ENCODE data around the gene PTPRK. TPM values are rescaled to one million over a fixed set of nuclear protein-coding genes. Genes with fewer than 3 reads are reported as not detected.

The PTPRK gene
- polyA plus RNA-seq, 2 donors, result 4.3 to 5.1 TPM

DNA sequence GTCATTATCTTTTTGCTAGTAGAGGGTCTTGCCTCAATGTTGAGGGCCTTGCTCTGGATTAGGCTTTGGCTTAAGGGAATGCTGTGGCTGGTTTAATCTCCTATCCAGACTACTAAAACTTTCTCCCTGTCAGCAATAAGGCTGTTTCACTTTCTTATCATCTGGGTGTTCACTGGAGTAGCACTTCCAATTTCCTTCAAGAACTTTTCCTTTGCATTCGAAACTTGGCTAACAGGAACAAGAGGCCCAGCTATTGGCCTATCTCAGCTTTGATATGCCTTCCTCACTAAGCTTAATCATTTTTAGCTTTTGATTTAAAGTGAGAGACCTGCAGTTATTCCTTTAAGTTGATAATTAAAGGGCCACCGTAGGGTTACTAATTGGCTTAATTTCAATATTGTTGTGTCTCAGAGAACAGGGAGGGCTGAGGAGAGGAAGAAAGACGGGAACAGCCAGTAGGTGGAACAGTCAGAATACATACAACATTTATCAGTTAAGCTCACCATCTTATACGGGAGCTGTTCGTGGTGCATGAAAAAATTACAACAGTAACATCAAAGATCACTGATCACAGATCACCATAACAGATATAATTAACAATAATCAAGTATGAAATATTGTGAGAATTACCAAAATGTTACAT lies 186.7 kb downstream of the PTPRK start:
- 67 to 79% methylated on average over 5 of the region's 5 CpGs for WGBS, 2 donors
- Histone ChIP-seq H3K27ac (ENCODE audit: low read depth in 2 of 2, low read length in 1 of 2) (no peak overlapping the region), H3K9me3 (ENCODE audit: control insufficient read depth in 2 of 2, insufficient read depth in 1 of 2, low read depth in 1 of 2, low read length in 1 of 2) (no peaks in the 10 kb centered on the region), H3K27me3 (ENCODE audit: control insufficient read depth in 1 of 2, insufficient read depth in 2 of 2, low read length in 2 of 2) (no peaks in the 10 kb centered on the region), H3K4me3 (ENCODE audit: low read depth in 1 of 2, low read length in 2 of 2) (no peak overlapping the region), H3K4me1 (ENCODE audit: control insufficient read depth in 2 of 2, insufficient read depth in 2 of 2, low read length in 1 of 2) (no peaks in the 10 kb centered on the region), H3K36me3 (ENCODE audit: control insufficient read depth in 2 of 2, insufficient read depth in 2 of 2, low read length in 1 of 2) (no peaks in the 10 kb centered on the region)

DNA sequence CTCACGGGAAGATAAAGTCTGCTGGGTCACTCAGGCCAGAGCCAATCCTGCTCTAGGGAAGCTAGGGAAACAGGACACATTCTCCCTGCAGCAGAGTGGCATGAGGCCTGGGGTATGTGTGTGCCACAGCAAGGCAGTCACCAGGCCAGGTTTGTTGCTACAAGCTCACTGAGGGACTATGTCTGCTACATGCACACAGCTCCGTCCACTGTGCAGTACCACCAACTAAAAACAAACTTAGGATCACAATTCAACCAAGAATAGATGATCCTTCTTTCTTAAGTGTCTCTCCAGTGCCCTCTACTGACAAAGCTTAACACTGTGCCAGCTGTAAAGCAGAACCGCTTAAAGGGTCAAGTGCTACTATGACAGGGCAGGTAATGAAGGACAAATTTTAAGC lies 192.5 kb downstream of the PTPRK start:
- no peaks in the 10 kb centered on the region for H3K36me3 ChIP-seq (ENCODE audit: control insufficient read depth in 2 of 2, insufficient read depth in 2 of 2, low read length in 1 of 2)
- no peaks in the 10 kb centered on the region for H3K27me3 ChIP-seq (ENCODE audit: control insufficient read depth in 1 of 2, insufficient read depth in 2 of 2, low read length in 2 of 2)
- 92 to 96% methylated on average over 3 of the region's 3 CpGs for WGBS, 2 donors
- no peak overlapping the region for H3K27ac ChIP-seq (ENCODE audit: low read depth in 2 of 2, low read length in 1 of 2)
- H3K4me3 ChIP-seq (ENCODE audit: low read depth in 1 of 2, low read length in 2 of 2), result no peak overlapping the region
- no peaks in the 10 kb centered on the region for H3K4me1 ChIP-seq (ENCODE audit: control insufficient read depth in 2 of 2, insufficient read depth in 2 of 2, low read length in 1 of 2)
- no peaks in the 10 kb centered on the region for H3K9me3 ChIP-seq (ENCODE audit: control insufficient read depth in 2 of 2, insufficient read depth in 1 of 2, low read depth in 1 of 2, low read length in 1 of 2)

DNA sequence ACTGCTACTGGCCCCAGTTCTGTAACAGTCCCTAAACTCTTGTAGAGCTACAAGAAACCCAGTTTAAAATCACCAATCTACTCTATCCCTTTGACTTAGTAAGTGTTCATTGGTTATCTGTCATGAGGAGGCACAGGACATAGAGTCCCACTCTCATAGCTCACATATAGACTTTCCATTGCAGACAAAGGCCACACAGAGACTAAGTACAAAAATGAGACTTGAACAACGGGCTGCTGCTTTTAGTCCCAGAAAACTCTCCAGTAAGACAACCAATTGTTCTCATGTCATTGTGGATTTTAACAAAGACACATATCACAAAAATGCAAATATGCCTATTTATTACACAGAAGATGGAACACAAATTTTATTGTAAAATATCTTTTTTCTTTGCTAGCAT lies 197.4 kb downstream of the PTPRK start:
- no peaks in the 10 kb centered on the region for H3K4me1 ChIP-seq (ENCODE audit: control insufficient read depth in 2 of 2, insufficient read depth in 2 of 2, low read length in 1 of 2)
- no peak overlapping the region for H3K4me3 ChIP-seq (ENCODE audit: low read depth in 1 of 2, low read length in 2 of 2)
- no peak overlapping the region for H3K27ac ChIP-seq (ENCODE audit: low read depth in 2 of 2, low read length in 1 of 2)
- 92% methylated on average over 1 of the region's 1 CpG for WGBS, 2 donors
- no peaks in the 10 kb centered on the region for H3K9me3 ChIP-seq (ENCODE audit: control insufficient read depth in 2 of 2, insufficient read depth in 1 of 2, low read depth in 1 of 2, low read length in 1 of 2)
- no peaks in the 10 kb centered on the region for H3K36me3 ChIP-seq (ENCODE audit: control insufficient read depth in 2 of 2, insufficient read depth in 2 of 2, low read length in 1 of 2)
- no peaks in the 10 kb centered on the region for H3K27me3 ChIP-seq (ENCODE audit: control insufficient read depth in 1 of 2, insufficient read depth in 2 of 2, low read length in 2 of 2)

DNA sequence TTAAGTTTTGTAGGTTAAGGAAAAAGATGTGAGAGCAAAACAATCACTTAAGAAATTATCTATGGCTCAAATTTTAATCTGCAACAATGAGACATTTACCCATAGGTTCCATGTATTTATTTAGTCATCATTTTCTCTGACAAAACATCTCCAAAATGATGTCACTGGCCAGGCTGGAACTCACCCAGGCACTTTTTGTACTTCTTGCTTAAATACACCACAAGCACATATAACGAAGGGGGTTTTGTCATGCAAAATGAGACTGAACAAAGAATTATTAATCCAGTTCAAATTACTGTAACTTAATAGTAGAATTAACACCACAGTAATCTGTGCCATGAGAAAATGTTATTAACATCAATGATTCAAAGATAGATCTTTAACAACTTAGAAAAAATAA lies 200.5 kb downstream of the PTPRK start:
- Histone ChIP-seq H3K27ac (ENCODE audit: low read depth in 2 of 2, low read length in 1 of 2) (no peak overlapping the region), H3K4me1 (ENCODE audit: control insufficient read depth in 2 of 2, insufficient read depth in 2 of 2, low read length in 1 of 2) (no peaks in the 10 kb centered on the region), H3K4me3 (ENCODE audit: low read depth in 1 of 2, low read length in 2 of 2) (no peak overlapping the region), H3K36me3 (ENCODE audit: control insufficient read depth in 2 of 2, insufficient read depth in 2 of 2, low read length in 1 of 2) (no peaks in the 10 kb centered on the region), H3K9me3 (ENCODE audit: control insufficient read depth in 2 of 2, insufficient read depth in 1 of 2, low read depth in 1 of 2, low read length in 1 of 2) (no peaks in the 10 kb centered on the region), H3K27me3 (ENCODE audit: control insufficient read depth in 1 of 2, insufficient read depth in 2 of 2, low read length in 2 of 2) (no peaks in the 10 kb centered on the region)
- WGBS, 2 donors, result 85 to 88% methylated on average over 1 of the region's 1 CpG

DNA sequence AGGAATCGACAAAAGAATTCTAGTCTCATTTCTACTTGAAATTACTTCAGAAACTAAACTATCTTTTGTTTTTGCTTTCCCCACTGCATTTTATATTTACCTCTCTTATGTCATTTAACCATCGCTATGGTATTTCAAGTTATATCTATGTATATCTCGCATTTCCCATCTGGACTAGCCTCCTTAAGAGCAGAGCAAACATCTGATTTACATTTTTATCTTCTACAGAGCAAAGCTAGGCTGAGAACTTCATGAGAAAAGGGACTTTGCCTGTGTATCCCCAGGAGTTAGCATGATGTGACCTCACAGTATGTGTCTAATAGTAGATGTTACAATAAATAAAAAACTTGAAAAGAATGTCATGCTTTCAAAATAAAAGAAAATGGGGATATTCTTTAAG lies 201.2 kb downstream of the PTPRK start:
- Histone ChIP-seq H3K36me3 (ENCODE audit: control insufficient read depth in 2 of 2, insufficient read depth in 2 of 2, low read length in 1 of 2) (no peaks in the 10 kb centered on the region), H3K4me1 (ENCODE audit: control insufficient read depth in 2 of 2, insufficient read depth in 2 of 2, low read length in 1 of 2) (no peaks in the 10 kb centered on the region), H3K27me3 (ENCODE audit: control insufficient read depth in 1 of 2, insufficient read depth in 2 of 2, low read length in 2 of 2) (no peaks in the 10 kb centered on the region), H3K27ac (ENCODE audit: low read depth in 2 of 2, low read length in 1 of 2) (no peak overlapping the region), H3K9me3 (ENCODE audit: control insufficient read depth in 2 of 2, insufficient read depth in 1 of 2, low read depth in 1 of 2, low read length in 1 of 2) (no peaks in the 10 kb centered on the region), H3K4me3 (ENCODE audit: low read depth in 1 of 2, low read length in 2 of 2) (no peak overlapping the region)
- 92 to 94% methylated on average over 3 of the region's 3 CpGs for WGBS, 2 donors

DNA sequence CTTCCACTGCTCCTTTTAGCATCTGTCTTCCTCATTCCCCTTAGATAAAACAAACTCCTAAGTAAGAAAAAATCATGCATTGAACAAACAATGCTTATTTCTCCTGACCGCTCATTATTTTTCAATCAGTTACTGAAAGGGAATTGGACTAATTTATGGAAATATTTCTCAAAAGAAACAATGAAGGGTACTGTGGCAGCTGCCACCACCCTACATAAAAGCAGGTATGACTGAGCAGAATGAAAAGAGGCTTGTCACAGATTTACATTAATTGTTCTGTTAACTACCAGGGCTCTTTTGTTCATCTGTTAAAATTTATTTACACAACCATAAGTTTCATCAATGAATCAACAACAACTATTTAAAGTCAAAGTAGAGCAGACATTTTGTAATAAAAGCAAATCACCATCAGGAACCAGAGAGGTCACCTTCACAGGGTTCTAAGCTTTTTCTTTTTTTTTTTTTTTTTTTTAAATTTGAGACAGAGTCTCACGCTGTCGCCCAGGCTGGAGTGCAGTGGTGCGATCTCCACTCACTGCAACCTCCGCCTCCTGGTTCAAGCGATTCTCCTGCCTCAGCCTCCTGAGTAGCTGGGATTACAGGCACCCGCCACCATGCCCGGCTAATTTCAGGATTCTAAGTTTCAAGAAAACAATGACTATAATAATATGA lies 204.0 kb downstream of the PTPRK start:
- no peak overlapping the region for H3K4me3 ChIP-seq (ENCODE audit: low read depth in 1 of 2, low read length in 2 of 2)
- WGBS, 2 donors, result 97 to 98% methylated on average over 8 of the region's 8 CpGs
- no peaks in the 10 kb centered on the region for H3K27me3 ChIP-seq (ENCODE audit: control insufficient read depth in 1 of 2, insufficient read depth in 2 of 2, low read length in 2 of 2)
- H3K36me3 ChIP-seq (ENCODE audit: control insufficient read depth in 2 of 2, insufficient read depth in 2 of 2, low read length in 1 of 2), result no peaks in the 10 kb centered on the region
- no peaks in the 10 kb centered on the region for H3K9me3 ChIP-seq (ENCODE audit: control insufficient read depth in 2 of 2, insufficient read depth in 1 of 2, low read depth in 1 of 2, low read length in 1 of 2)
- H3K4me1 ChIP-seq (ENCODE audit: control insufficient read depth in 2 of 2, insufficient read depth in 2 of 2, low read length in 1 of 2), result no peaks in the 10 kb centered on the region
- no peak overlapping the region for H3K27ac ChIP-seq (ENCODE audit: low read depth in 2 of 2, low read length in 1 of 2)

DNA sequence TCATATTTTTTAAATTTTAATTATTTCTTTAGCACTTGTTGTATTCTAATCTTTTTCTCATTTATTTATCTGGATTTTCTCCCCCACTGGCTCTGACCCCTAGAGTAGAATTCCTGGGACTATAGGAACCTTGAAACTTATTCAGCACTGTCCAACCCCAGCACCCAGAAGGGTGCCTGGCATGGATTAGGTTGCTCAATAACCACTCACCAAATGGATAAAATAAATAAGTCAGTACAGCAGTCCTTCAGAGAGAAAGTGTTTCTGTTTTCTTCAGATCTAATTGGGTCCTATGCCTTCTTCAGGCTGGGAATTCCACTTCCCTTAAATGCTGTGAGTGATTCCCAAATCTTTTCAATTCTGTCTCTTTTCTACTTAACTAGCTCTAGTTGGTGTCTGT lies 206.2 kb downstream of the PTPRK start:
- Histone ChIP-seq H3K27me3 (ENCODE audit: control insufficient read depth in 1 of 2, insufficient read depth in 2 of 2, low read length in 2 of 2) (no peaks in the 10 kb centered on the region), H3K36me3 (ENCODE audit: control insufficient read depth in 2 of 2, insufficient read depth in 2 of 2, low read length in 1 of 2) (no peaks in the 10 kb centered on the region), H3K4me3 (ENCODE audit: low read depth in 1 of 2, low read length in 2 of 2) (no peak overlapping the region), H3K27ac (ENCODE audit: low read depth in 2 of 2, low read length in 1 of 2) (no peak overlapping the region), H3K4me1 (ENCODE audit: control insufficient read depth in 2 of 2, insufficient read depth in 2 of 2, low read length in 1 of 2) (no peaks in the 10 kb centered on the region), H3K9me3 (ENCODE audit: control insufficient read depth in 2 of 2, insufficient read depth in 1 of 2, low read depth in 1 of 2, low read length in 1 of 2) (no peaks in the 10 kb centered on the region)

DNA sequence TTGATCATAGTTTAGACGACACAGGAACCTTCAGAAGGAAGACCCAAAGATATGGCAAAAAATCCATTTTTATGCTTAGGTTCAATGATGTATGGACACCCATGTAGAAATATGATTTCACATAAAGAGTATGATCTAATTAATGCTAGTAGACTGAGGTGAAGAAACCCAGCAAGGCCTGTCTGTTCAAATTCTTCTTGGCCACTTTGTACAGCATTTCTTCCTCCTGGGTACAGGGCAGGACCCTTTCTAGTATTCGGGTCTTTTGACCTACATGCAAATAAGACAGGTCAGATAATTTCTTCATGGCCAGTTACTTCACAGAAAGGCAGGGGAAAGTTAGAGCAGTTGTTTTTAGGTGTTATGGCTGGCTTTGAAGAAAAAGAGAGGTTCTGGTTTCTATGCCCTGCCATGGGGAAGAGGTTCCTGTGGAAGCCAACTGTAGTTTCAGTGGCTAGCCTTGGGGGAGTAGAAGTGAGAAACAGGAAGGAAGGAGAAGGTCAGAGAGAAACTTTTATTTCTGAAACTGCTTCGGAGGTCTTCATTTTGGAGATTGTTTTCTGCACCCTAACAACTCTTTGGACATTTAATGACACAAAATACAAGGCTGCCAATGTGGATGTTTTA lies 208.3 kb downstream of the PTPRK start:
- H3K9me3 ChIP-seq (ENCODE audit: control insufficient read depth in 2 of 2, insufficient read depth in 1 of 2, low read depth in 1 of 2, low read length in 1 of 2), result no peaks in the 10 kb centered on the region
- no peaks in the 10 kb centered on the region for H3K4me1 ChIP-seq (ENCODE audit: control insufficient read depth in 2 of 2, insufficient read depth in 2 of 2, low read length in 1 of 2)
- WGBS, 2 donors, result 79 to 89% methylated on average over 3 of the region's 3 CpGs
- no peak overlapping the region for H3K4me3 ChIP-seq (ENCODE audit: low read depth in 1 of 2, low read length in 2 of 2)
- no peak overlapping the region for H3K27ac ChIP-seq (ENCODE audit: low read depth in 2 of 2, low read length in 1 of 2)
- no peaks in the 10 kb centered on the region for H3K27me3 ChIP-seq (ENCODE audit: control insufficient read depth in 1 of 2, insufficient read depth in 2 of 2, low read length in 2 of 2)
- H3K36me3 ChIP-seq (ENCODE audit: control insufficient read depth in 2 of 2, insufficient read depth in 2 of 2, low read length in 1 of 2), result no peaks in the 10 kb centered on the region

DNA sequence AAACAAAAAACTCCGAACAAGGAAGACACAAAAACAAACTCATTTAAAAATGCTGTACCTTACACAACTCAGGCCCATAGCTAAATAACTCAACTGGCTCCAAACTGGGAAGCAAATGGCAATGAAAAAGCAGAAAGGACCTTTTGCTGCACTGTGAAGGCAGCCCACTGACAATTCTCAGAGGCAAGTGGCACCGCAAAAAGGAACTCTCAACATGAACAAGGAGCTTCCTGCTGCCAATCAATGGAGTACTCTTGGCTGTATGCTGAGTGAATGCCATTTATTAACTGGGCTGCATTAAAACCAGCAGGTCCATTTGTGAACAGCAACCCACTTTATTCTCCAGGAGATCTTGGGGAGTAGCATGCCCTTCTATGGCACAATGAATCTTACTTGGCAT lies 209.9 kb downstream of the PTPRK start:
- Histone ChIP-seq H3K27ac (ENCODE audit: low read depth in 2 of 2, low read length in 1 of 2) (no peak overlapping the region), H3K9me3 (ENCODE audit: control insufficient read depth in 2 of 2, insufficient read depth in 1 of 2, low read depth in 1 of 2, low read length in 1 of 2) (no peaks in the 10 kb centered on the region), H3K4me1 (ENCODE audit: control insufficient read depth in 2 of 2, insufficient read depth in 2 of 2, low read length in 1 of 2) (no peaks in the 10 kb centered on the region), H3K27me3 (ENCODE audit: control insufficient read depth in 1 of 2, insufficient read depth in 2 of 2, low read length in 2 of 2) (no peaks in the 10 kb centered on the region), H3K36me3 (ENCODE audit: control insufficient read depth in 2 of 2, insufficient read depth in 2 of 2, low read length in 1 of 2) (no peaks in the 10 kb centered on the region), H3K4me3 (ENCODE audit: low read depth in 1 of 2, low read length in 2 of 2) (no peak overlapping the region)
- 76 to 85% methylated on average over 2 of the region's 2 CpGs for WGBS, 2 donors

DNA sequence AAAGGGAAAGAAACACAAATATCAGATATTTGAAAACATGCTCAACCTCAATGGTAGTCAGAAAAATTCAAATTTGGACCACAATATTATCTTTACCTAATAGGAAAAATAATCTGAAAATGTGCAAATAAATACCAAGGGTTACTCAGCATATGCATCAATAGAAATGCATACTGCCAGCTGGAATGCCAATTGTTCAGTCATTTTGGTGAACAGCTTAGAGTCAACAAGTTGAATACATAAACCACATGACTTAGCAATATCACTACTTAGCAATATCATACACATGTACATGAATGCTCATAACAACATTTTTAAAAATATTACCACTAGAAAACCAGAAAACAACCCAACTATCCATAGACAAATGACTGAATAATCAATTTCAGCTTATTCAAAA lies 212.7 kb downstream of the PTPRK start:
- H3K9me3 ChIP-seq (ENCODE audit: control insufficient read depth in 2 of 2, insufficient read depth in 1 of 2, low read depth in 1 of 2, low read length in 1 of 2), result no peaks in the 10 kb centered on the region
- no peaks in the 10 kb centered on the region for H3K36me3 ChIP-seq (ENCODE audit: control insufficient read depth in 2 of 2, insufficient read depth in 2 of 2, low read length in 1 of 2)
- H3K4me3 ChIP-seq (ENCODE audit: low read depth in 1 of 2, low read length in 2 of 2), result no peak overlapping the region
- H3K27ac ChIP-seq (ENCODE audit: low read depth in 2 of 2, low read length in 1 of 2), result no peak overlapping the region
- H3K27me3 ChIP-seq (ENCODE audit: control insufficient read depth in 1 of 2, insufficient read depth in 2 of 2, low read length in 2 of 2), result no peaks in the 10 kb centered on the region
- H3K4me1 ChIP-seq (ENCODE audit: control insufficient read depth in 2 of 2, insufficient read depth in 2 of 2, low read length in 1 of 2), result no peaks in the 10 kb centered on the region

Data from esophagus (tissue), 2 donors.